ENCODE measurements around the gene POLN. TPM values are rescaled to one million over a fixed set of nuclear protein-coding genes. Genes with fewer than 3 reads are reported as not detected.
A peak's percentile ranks its signal among the peaks of the same experiment; 100 is the strongest.

POLN gene
- total RNA-seq, 2 experiments from 2014 or later = 3.3 to 4.0 TPM

DNA sequence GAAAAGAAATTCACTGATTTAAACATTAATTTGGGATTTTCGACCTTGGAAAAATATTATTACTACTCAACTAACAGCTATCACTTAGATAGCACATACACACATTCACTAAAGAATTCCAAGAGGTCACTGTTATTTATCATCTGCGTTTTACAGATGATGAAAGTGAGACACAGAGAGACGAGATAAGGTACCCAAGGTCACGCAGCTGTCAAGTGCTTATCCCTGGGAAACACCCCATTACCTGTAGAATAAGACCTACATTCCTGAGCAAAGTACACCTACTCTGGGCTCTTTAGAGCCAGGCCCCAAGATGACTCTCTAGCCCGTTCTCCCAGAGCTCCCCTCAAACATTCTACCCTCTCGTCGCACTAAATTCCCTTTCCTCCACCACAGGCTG is 48.6 kb downstream of the POLN start:
- POLR2A ChIA-PET = no interaction called here
- no peaks in the 10 kb centered on the region for H3K27me3 Mint-ChIP-seq
- CTCF ChIA-PET = no interaction called here
- peaks cover 8% of the 10 kb centered on the region for H3K36me3 Mint-ChIP-seq (ENCODE audit: low read depth)
- no peak for DNase-seq
- H3K4me1 Mint-ChIP-seq = no peaks in the 10 kb centered on the region
- no peak overlapping the region for H3K4me3 Mint-ChIP-seq
- H3K27ac Mint-ChIP-seq = no peak overlapping the region
- H3K9me3 Mint-ChIP-seq = no peaks in the 10 kb centered on the region

DNA sequence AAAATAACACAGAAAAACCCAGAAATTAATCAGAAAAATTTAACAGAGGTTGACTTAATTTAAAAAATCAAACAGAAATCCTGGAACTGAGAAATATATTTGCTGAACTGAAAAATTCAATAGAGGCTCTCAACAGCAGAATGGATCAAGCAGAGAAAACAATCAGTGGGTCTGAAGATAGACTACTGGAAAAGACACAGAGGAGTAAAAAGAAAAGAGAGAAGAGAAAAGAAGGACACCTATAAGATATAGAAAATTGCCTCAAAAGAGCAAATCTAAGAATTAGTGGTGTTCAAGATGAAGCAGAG is 55.1 kb downstream of the POLN start:
- CTCF ChIA-PET = interaction anchor here (0.6 to 0.7 kb wide), 2 partner anchors 176 to 179 kb away, joined by 3 read pairs; no protein-coding TSS in a partner anchor
- no peak for DNase-seq
- H3K36me3 Mint-ChIP-seq (ENCODE audit: low read depth) = peaks cover 10% of the 10 kb centered on the region
- H3K9me3 Mint-ChIP-seq = peaks cover 5% of the 10 kb centered on the region
- POLR2A ChIA-PET = no interaction called here
- H3K27me3 Mint-ChIP-seq = no peaks in the 10 kb centered on the region
- no peaks in the 10 kb centered on the region for H3K4me1 Mint-ChIP-seq
- H3K27ac Mint-ChIP-seq = no peak overlapping the region
- H3K4me3 Mint-ChIP-seq = no peak overlapping the region

DNA sequence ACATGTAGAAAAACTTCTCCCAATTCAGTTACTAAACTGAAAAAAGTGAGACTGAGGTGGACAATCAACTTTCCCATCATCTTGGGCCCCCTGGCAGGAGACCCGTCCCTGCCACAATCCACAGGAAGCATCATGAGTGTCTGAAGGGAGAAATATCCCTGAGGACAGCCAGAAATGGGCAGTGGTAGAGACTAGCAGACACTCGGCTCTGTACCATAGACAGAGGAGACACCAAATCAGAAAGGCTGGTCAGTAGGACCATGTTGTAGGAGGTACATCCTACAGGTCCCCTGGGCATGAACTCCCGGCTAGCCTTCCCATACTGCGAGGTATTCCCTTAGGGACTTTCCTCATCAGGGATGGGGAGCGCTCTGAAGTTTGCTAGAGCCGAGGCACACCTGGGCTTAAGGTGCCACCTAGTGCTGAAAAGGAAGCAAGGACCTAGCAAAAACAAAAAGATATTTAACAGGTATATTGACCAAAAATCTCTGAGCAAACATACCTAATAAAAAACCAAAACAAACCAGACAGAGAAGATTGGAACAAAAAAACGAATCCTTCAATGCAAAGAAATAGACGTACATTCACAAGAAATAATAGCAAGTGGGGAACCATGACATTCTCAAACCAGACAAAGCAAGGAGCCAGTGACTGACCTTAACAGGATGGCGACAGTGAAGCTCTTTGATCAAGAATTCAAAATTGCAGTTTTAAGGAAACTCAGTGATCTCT is 55.6 kb downstream of the POLN start:
- POLR2A ChIA-PET = no interaction called here
- H3K4me1 Mint-ChIP-seq = no peaks in the 10 kb centered on the region
- no peak for DNase-seq
- H3K27ac Mint-ChIP-seq = no peak overlapping the region
- H3K27me3 Mint-ChIP-seq = no peaks in the 10 kb centered on the region
- H3K4me3 Mint-ChIP-seq = no peak overlapping the region
- peaks cover 10% of the 10 kb centered on the region for H3K36me3 Mint-ChIP-seq (ENCODE audit: low read depth)
- CTCF ChIA-PET = interaction anchor here (0.6 to 0.7 kb wide), 2 partner anchors 176 to 179 kb away, joined by 3 read pairs; no protein-coding TSS in a partner anchor
- H3K9me3 Mint-ChIP-seq = peaks cover 5% of the 10 kb centered on the region

DNA sequence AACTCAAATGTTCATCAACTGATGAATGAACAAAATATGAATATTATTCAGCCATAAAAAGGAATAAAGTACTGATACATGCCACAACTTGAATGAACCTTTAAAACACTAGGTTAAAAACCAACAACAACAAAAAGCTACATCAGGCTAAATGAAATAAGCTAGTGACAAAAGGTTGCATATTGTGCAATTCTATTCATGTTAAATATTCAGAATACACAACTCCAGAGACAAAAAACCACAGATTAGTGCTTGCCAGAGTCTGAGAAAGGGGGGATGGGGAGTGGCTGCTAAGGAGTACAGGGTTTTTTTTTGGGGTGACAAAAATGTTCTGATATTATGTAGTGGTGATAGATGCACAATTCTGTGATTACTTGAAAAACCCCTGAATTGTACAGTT is 58.5 kb downstream of the POLN start:
- peaks cover 5% of the 10 kb centered on the region for H3K9me3 Mint-ChIP-seq
- H3K27me3 Mint-ChIP-seq = no peaks in the 10 kb centered on the region
- no peak overlapping the region for H3K27ac Mint-ChIP-seq
- ChIA-PET POLR2A (interaction anchor here (1.4 kb wide), 1 partner anchor 11 kb away, joined by 5 read pairs; no protein-coding TSS in a partner anchor), CTCF (no interaction called here)
- H3K4me1 Mint-ChIP-seq = no peaks in the 10 kb centered on the region
- no peak for DNase-seq
- no peak overlapping the region for H3K4me3 Mint-ChIP-seq
- peaks cover 10% of the 10 kb centered on the region for H3K36me3 Mint-ChIP-seq (ENCODE audit: low read depth)

DNA sequence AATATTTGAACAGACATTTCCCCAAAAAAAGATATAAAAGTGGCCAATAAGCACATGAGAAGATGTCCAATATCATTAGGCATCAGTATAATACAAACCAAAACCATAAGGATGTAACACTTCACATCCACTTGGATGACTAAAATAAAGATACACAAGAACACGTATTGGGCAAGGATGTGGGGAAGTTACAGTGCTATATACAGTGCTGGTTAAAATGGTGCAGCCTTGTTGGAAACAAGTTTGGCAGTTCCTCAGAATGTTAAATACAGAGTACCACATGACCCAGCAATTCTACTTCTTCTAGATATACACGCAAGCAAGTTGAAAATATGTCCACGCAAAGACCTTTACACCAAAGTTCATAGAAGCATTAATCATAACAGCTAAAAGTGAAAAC is 58.9 kb downstream of the POLN start:
- no peaks in the 10 kb centered on the region for H3K27me3 Mint-ChIP-seq
- H3K4me1 Mint-ChIP-seq = no peaks in the 10 kb centered on the region
- H3K27ac Mint-ChIP-seq = no peak overlapping the region
- POLR2A ChIA-PET = interaction anchor here (1.4 kb wide), 1 partner anchor 11 kb away, joined by 5 read pairs; no protein-coding TSS in a partner anchor
- peaks cover 5% of the 10 kb centered on the region for H3K9me3 Mint-ChIP-seq
- H3K36me3 Mint-ChIP-seq (ENCODE audit: low read depth) = peaks cover 10% of the 10 kb centered on the region
- CTCF ChIA-PET = no interaction called here
- DNase-seq = no peak
- H3K4me3 Mint-ChIP-seq = no peak overlapping the region

DNA sequence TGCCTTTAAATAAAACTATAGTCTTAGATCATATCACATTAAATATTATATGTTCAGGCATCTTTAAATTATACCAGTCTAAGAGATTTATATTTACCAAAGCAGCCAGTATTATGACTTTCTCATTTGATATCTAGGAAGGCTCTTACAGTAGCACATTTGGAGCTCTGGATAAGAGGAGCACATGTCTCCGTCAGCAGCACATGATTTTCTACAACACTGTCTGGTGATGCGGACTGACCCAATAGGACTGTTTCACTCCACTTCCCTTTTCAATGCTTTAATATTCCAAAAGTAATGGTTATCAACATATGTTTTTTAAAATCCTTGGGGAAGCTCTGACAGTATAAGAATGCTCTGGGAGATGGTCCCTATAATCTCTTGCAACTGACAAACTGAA is 61.5 kb downstream of the POLN start:
- Mint-ChIP-seq H3K27ac (no peak overlapping the region), H3K27me3 (no peaks in the 10 kb centered on the region), H3K36me3 (ENCODE audit: low read depth) (peaks cover 3% of the 10 kb centered on the region), H3K4me1 (peaks cover 14% of the 10 kb centered on the region), H3K4me3 (no peak overlapping the region), H3K9me3 (peaks cover 2% of the 10 kb centered on the region)
- DNase-seq = no peak
- POLR2A ChIA-PET = no interaction called here
- CTCF ChIA-PET = no interaction called here

DNA sequence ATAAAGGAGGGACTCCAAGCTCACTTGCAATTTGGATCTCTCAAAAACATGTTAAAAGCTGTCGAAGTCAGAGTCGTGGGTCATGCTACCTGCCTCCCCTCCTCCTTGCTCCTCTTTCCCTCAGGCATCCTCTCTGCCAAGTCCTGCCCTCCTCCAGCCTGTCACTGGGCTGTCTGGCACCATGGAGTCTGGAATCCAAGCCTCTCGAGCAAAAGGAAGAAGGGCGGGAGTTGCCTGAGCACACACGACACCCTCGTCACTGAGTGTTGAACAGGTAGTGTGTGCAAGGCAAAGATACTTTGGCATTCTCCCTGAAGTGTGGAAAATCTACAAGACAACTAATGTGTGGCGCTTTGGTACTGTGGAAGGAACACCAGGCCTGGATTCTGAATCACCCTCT is 62.2 kb downstream of the POLN start:
- POLR2A ChIA-PET = no interaction called here
- Mint-ChIP-seq H3K36me3 (ENCODE audit: low read depth) (peaks cover 3% of the 10 kb centered on the region), H3K27me3 (no peaks in the 10 kb centered on the region), H3K9me3 (peaks cover 2% of the 10 kb centered on the region), H3K4me1 (peaks cover 16% of the 10 kb centered on the region), H3K27ac (no peak overlapping the region), H3K4me3 (no peak overlapping the region)
- no peak for DNase-seq
- CTCF ChIA-PET = no interaction called here

DNA sequence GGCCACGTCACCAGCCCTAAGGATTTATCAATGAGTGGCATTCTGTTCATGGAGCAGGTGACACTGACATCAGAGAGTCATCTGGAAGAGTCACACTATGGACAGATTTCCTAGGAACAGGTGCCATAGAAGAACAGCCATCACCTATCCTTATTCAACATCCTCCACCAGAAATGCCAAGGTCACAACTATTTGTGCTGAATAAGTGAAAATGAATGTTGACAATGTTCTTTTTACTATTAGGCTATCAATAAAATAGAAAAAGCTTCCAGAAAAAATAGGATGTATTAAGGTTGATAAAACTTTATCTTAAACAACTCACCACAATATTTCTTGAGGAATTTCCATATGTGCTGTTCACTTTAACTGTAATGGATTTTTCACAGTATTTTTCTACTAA is 62.9 kb downstream of the POLN start:
- Mint-ChIP-seq H3K27me3 (no peaks in the 10 kb centered on the region), H3K36me3 (ENCODE audit: low read depth) (peaks cover 3% of the 10 kb centered on the region), H3K4me3 (no peak overlapping the region), H3K9me3 (peaks cover 2% of the 10 kb centered on the region), H3K27ac (no peak overlapping the region), H3K4me1 (peaks cover 19% of the 10 kb centered on the region)
- POLR2A ChIA-PET = no interaction called here
- no peak for DNase-seq
- CTCF ChIA-PET = no interaction called here

DNA sequence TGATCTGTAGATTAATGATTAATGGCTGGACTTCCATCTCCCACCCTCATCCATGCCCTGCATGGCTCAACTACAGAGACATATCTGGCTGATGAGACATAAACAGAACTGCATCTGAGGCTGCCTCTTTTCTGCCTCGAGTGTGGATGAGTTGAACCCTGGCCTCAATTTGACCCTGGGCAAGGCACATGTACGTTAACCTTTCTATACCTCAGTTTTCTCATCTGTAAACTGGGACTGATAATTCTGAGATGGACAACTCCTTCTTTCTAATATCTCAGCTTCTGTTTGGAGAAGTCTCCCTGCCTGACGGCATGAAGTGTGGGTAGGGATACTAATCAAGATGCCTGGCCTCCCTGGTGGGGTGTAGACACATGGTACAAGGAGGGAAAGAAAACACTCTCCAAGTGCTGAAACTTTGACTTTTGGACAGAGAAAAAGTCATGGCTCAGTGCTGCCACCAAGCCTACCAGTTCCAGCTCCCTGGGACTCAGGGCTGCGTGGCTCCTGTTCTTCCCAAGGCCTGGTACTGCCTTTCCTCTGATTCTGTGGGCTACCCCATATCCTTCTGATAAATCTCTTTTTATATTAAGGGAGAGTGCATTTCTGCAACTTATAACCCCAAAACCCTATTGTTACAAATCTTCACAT is 64.4 kb downstream of the POLN start:
- no peak for DNase-seq
- no peaks in the 10 kb centered on the region for H3K27me3 Mint-ChIP-seq
- H3K4me3 Mint-ChIP-seq = no peak overlapping the region
- no peak overlapping the region for H3K27ac Mint-ChIP-seq
- peaks cover 2% of the 10 kb centered on the region for H3K9me3 Mint-ChIP-seq
- CTCF ChIA-PET = no interaction called here
- POLR2A ChIA-PET = interaction anchor here (1.5 kb wide), 1 partner anchor 169 kb away, joined by 4 read pairs; no protein-coding TSS in a partner anchor
- peaks cover 3% of the 10 kb centered on the region for H3K36me3 Mint-ChIP-seq (ENCODE audit: low read depth)
- H3K4me1 Mint-ChIP-seq = peaks cover 34% of the 10 kb centered on the region

DNA sequence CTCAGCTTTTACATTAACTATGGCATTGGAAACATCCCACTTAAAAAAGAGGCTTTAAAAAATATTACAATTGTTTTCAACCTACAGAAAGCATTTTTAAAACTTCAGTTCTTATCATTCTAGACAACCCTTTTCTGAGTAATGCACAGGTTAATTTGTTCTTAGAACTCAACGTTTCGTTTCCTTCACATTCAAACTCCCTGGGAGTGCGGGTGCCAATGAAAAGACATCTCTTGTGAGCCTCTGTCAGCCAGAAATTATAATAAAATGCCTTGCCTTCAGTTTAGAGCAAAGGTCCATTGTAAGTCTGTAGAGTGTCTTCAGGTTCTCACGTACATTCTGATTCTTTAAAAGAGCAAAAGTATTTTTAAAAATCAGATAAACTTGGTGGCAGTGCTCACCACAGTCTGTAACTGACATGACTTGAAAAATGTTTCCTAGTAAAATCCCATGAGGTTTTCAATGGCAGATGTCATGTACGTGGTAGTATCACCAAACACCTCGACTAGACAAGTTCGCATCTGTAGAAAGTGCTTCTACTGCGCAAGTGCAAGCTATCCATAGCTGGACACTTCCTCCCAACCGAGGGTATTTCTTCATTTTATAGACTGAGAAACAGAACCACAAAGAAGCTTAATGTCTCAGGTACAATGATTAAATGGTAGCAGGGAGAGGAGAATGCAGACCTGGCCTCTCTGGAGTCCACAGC is 65.8 kb downstream of the POLN start:
- Mint-ChIP-seq H3K36me3 (ENCODE audit: low read depth) (no peaks in the 10 kb centered on the region), H3K27ac (peak overlapping the region; percentile 71), H3K27me3 (no peaks in the 10 kb centered on the region), H3K4me1 (peaks cover 43% of the 10 kb centered on the region), H3K9me3 (no peaks in the 10 kb centered on the region), H3K4me3 (no peak overlapping the region)
- ChIA-PET POLR2A (interaction anchor here (1.0 to 1.5 kb wide), 3 partner anchors 66 to 168 kb away, joined by 3 to 5 read pairs (median 4); partner anchors contain the start of genes HAUS3 and POLN), CTCF (no interaction called here)
- DNase-seq = no peak

DNA sequence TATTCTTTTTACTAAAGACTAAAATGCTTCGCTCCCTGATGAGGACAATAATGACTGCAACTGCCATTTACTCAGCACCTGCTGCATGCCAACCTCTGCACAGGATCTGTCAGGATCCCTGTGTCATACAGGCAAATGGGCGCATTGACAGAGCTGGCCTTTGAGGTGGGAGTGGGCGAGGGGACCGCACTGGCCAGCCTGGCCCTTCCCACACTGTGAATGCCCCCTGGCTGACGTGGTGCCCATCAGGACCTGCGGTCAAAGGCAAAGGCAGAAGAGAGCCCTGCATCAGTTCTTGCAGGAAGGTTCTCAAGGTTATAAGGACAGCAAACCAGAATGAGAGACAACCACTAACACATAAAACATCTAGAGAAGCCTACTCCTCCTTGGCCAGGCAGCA is 67.9 kb downstream of the POLN start:
- DNase-seq = no peak
- Mint-ChIP-seq H3K9me3 (no peaks in the 10 kb centered on the region), H3K27me3 (no peaks in the 10 kb centered on the region), H3K4me1 (peaks cover 43% of the 10 kb centered on the region), H3K36me3 (ENCODE audit: low read depth) (no peaks in the 10 kb centered on the region), H3K27ac (no peak overlapping the region), H3K4me3 (no peak overlapping the region)
- CTCF ChIA-PET = interaction anchor here (0.7 kb wide), 1 partner anchor 203 kb away, joined by 3 read pairs; no protein-coding TSS in a partner anchor
- POLR2A ChIA-PET = no interaction called here

DNA sequence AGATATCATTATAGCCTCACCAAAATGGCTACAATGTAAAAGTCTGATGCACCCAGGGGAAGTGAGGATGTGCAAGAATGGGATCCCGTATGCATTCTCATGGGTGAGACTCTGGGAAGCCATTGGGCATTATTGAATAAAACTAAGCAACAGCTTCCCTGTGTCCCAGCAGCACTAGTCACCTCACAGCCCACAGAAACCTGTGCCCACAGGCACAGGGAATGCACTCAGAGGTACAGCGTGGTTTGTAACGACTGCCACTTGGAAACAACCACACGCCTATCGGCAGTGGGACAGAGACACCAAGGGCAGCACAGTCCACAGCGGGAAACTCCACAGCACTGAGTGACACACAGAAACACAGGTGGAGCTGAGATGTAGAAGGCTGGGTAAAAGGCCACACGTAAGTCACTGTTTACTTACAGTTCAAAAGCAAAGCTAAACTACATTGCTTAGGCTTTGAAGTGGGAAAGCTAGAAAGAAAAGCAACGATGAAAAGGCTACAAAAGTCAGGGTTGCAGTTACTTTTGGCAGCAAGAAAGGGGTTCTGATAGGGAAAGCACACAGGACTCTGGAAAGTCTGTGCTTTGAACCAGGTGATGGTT is 69.2 kb downstream of the POLN start:
- POLR2A ChIA-PET = interaction anchor here (0.9 to 1.1 kb wide), 4 partner anchors 11 to 69 kb away, joined by 3 to 5 read pairs (median 4); partner anchors contain the start of genes HAUS3 and POLN
- peaks cover 43% of the 10 kb centered on the region for H3K4me1 Mint-ChIP-seq

DNA sequence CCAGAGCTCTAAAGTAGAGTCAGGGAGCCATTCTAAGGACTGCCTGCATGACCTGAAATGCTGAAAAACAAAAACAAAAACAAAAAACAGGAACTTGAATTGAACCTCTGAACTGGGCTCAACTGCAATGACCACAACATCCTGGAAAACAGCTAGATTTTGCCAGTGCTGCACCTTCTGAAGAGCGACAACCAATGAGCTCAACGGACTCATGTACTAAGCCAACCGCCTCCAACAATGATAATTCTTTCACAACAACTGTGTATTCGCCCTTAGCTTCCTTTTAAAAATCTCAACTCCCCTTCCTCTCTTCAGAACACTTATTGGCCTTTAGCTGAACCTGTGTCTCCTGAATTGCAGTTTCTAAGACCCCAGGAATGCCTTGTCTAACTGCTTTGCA is 69.8 kb downstream of the POLN start:
- ChIA-PET CTCF (interaction anchor here (1.3 kb wide), 2 partner anchors 163 to 241 kb away, joined by 3 to 4 read pairs; no protein-coding TSS in a partner anchor), POLR2A (interaction anchor here (0.5 to 1.1 kb wide), 4 partner anchors 11 to 91 kb away, joined by 3 to 5 read pairs (median 4); no protein-coding TSS in a partner anchor)
- Mint-ChIP-seq H3K27me3 (no peaks in the 10 kb centered on the region), H3K36me3 (ENCODE audit: low read depth) (no peaks in the 10 kb centered on the region), H3K9me3 (no peaks in the 10 kb centered on the region), H3K27ac (peak overlapping the region; percentile 81), H3K4me1 (peaks cover 43% of the 10 kb centered on the region), H3K4me3 (peak overlapping the region; percentile 25)
- DNase-seq = peak; percentile 34

More for the DNA sequence above, 69.2 kb downstream of the POLN start:
- H3K9me3 Mint-ChIP-seq = no peaks in the 10 kb centered on the region
- no peaks in the 10 kb centered on the region for H3K36me3 Mint-ChIP-seq (ENCODE audit: low read depth)
- peak overlapping the region; percentile 81 for H3K27ac Mint-ChIP-seq
- H3K27me3 Mint-ChIP-seq = no peaks in the 10 kb centered on the region
- no peak for DNase-seq
- CTCF ChIA-PET = interaction anchor here (1.3 kb wide), 2 partner anchors 163 to 241 kb away, joined by 3 to 4 read pairs; no protein-coding TSS in a partner anchor
- H3K4me3 Mint-ChIP-seq = peak overlapping the region; percentile 25

Data from activated CD4-positive, alpha-beta memory T cell treated with anti-CD3 and anti-CD28 coated beads, Interleukin-2, amount 10 ng/mL, durations not matched to agents 7 days and 5 days (primary cell).